Measurements from ENCODE around the gene PHRF1.

The PHRF1 gene

GRCh38 chr11:533586-534395, 42.5 kb upstream of the PHRF1 start:
- no peak overlapping the region for H3K9ac ChIP-seq (ENCODE audit: low read length)
- H3K4me3 ChIP-seq (ENCODE audit: low read length) = peak overlapping the region; percentile 58
- H3K36me3 ChIP-seq (ENCODE audit: control insufficient read depth, low read depth, low read length) = no peaks in the 10 kb centered on the region
- no peak overlapping the region for H3K27ac ChIP-seq (ENCODE audit: low read length)
- no peaks in the 10 kb centered on the region for H3K9me3 ChIP-seq (ENCODE audit: control insufficient read depth, low read depth, low read length)
- no peaks in the 10 kb centered on the region for H3K4me1 ChIP-seq (ENCODE audit: control insufficient read depth, low read depth, low read length)
- H3K27me3 ChIP-seq (ENCODE audit: control insufficient read depth, insufficient read depth, low read length) = peaks cover 28% of the 10 kb centered on the region

DNA sequence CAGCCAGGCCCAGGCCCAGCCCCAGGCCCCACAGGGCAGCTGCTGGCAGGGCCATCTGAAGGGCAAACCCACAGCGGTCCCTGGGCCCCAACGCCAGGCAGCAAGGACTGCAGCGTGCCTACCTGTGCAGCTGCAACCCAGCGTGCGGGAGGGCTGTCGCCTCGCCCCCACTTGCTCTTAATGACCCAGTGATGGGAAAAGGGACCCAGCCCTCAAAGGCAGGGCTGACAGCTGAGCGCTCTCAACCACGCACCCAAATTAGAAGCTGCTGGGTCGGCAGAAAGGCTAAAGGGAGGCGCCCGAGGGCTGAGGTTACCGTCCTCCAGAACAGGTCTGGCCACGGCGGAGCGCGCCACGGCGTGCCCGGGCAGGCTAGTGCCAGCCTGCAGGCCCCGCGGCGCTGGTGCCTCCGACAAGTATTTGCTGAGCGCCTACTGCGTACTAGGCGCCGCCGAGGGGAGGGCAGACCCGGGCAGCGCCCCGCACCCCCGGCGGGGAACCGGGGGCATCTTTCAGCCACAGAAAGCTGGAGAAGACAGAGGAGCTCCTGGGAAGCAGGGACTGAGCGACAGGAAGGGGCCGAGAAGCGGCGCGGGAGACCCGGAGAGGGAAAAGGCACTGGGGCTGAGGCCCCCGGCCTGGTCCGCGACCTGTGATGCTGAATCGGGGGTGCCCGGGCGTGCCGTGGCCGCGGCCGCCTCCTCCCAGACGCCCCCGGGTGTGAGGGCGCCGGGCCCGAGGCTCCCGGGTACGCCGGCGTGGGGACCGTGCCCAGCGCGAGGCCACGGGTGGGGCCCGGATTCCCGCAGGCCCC, 41.7 kb upstream of the PHRF1 start:
- Histone ChIP-seq H3K9ac (ENCODE audit: low read length) (peak overlapping the region; percentile 48), H3K36me3 (ENCODE audit: control insufficient read depth, low read depth, low read length) (no peaks in the 10 kb centered on the region), H3K27ac (ENCODE audit: low read length) (no peak overlapping the region), H3K4me3 (ENCODE audit: low read length) (peak overlapping the region; percentile 58), H3K9me3 (ENCODE audit: control insufficient read depth, low read depth, low read length) (no peaks in the 10 kb centered on the region), H3K4me1 (ENCODE audit: control insufficient read depth, low read depth, low read length) (no peaks in the 10 kb centered on the region), H3K27me3 (ENCODE audit: control insufficient read depth, insufficient read depth, low read length) (peaks cover 28% of the 10 kb centered on the region)

DNA sequence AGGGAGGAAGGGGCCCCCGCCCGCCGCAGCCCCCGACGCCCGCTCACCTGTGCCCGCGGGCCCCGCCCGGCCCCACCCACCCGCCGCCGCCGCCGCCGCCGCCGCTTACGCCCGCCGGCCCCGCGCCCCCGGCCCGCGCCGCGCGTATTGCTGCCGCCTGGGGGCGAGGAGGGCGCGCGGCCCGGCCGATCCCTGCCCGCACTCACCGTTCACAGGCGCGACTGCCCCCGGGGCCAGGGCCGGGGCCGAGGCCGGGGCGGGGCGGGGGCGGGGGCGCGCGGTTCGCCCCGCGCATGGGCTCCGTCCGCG, 41.1 kb upstream of the PHRF1 start:
- H3K4me1 ChIP-seq (ENCODE audit: control insufficient read depth, low read depth, low read length) = no peaks in the 10 kb centered on the region
- no peaks in the 10 kb centered on the region for H3K36me3 ChIP-seq (ENCODE audit: control insufficient read depth, low read depth, low read length)
- peak overlapping the region; percentile 58 for H3K4me3 ChIP-seq (ENCODE audit: low read length)
- H3K27me3 ChIP-seq (ENCODE audit: control insufficient read depth, insufficient read depth, low read length) = peaks cover 28% of the 10 kb centered on the region
- no peak overlapping the region for H3K27ac ChIP-seq (ENCODE audit: low read length)
- H3K9me3 ChIP-seq (ENCODE audit: control insufficient read depth, low read depth, low read length) = no peaks in the 10 kb centered on the region
- H3K9ac ChIP-seq (ENCODE audit: low read length) = no peak overlapping the region

DNA sequence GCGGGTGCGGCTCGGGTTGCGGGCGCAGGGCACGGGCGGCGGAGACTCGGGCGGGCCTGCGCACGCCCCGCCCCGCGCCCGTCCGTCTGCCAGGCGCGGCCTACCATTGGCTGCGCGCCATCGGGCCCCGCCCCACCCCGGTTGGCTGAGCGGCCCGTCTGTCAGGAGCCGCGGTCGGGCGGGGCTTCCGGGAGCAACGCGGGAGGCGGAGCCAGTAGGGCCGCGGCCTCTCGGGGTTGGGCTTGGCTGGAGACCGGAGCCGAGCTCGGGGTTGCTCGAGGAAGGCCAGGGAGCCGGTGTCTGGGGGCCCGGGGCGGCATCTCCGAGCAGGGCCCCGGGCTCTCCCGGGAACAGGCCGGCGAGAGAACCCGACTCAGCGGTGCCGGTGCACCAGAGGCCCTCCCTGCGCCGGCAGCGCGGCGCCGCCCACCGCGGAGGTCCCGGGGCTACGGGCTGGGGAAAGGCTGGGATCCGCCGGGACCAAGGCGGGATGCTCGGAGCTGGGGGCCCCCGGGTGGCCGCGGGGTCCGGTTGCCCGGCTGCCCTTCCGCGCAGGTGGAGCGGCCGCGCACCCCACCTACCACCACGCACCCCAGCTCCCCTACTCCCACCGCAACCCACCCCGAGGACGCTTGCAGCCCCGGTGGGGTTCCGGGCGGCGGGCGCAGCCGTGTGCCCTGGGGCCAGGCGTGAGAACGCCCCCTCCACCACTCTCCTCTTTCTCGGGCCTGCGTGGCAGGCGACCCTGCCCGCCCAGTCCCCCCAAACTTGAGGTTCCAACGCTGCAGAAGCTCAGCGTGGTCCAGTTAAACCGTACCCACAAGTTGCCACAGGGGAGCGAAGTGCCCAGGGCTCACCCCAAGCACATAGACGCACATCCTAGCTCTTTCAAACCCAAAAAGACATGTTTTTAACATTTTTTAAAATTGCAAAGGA, 40.5 kb upstream of the PHRF1 start, which contains the start of gene HRAS:
Gene HRAS, minus strand, starts transcription at position 58 of the 936 bp plus-strand sequence.
- Histone ChIP-seq H3K36me3 (ENCODE audit: control insufficient read depth, low read depth, low read length) (no peaks in the 10 kb centered on the region), H3K4me1 (ENCODE audit: control insufficient read depth, low read depth, low read length) (no peaks in the 10 kb centered on the region), H3K9ac (ENCODE audit: low read length) (peak within 1 kb of the TSS; percentile 48), H3K27ac (ENCODE audit: low read length) (no peak within 1 kb of the TSS), H3K27me3 (ENCODE audit: control insufficient read depth, insufficient read depth, low read length) (peaks cover 28% of the 10 kb centered on the region), H3K4me3 (ENCODE audit: low read length) (peak within 1 kb of the TSS; percentile 62), H3K9me3 (ENCODE audit: control insufficient read depth, low read depth, low read length) (no peaks in the 10 kb centered on the region)

DNA sequence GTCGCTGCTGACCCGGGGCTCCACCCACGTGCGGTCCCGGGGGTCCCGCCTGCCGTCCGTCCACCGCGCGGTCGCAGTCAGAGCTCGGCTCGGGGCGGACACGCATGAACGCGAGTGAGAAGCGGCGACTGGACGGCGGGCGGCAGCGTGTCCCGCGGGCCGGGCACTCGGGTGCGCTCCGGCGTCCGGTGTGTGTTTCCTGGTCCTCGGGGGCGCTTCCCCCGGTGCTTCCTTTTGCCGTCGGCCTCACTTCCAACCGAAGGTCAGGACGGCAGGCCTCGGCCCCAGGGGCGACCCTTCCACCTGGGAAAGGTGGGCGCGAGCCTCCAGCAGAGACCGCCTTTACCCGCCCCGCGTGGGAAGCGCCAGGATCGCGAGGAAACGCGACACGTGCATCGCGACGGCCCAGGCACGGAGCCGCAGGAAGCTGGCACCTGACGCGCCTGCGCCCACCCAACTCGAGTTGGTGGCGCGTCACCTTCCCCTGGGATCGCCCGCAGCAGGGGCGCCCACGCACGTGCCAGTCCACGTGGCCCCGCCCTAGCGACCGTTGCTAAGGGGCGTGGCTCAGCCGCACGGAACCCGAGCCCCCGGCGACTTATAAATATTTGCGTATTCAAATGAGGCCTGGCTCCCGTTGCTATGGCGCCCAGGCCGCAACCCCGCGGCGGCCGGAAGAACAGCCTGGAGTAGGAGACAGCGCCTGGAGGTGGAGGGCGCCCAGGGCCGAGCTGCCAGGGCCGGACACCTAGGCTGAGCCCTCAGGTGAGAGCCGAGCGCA, 39.2 kb upstream of the PHRF1 start, which contains the start of gene LRRC56:
Gene LRRC56, plus strand, starts transcription at position 687 of the 781 bp plus-strand sequence. CDS start 3,158 bp downstream, outside the sequence.
- no peaks in the 10 kb centered on the region for H3K36me3 ChIP-seq (ENCODE audit: control insufficient read depth, low read depth, low read length)
- no peak within 1 kb of the TSS for H3K9ac ChIP-seq (ENCODE audit: low read length)
- H3K4me3 ChIP-seq (ENCODE audit: low read length) = peak within 1 kb of the TSS; percentile 62
- no peaks in the 10 kb centered on the region for H3K4me1 ChIP-seq (ENCODE audit: control insufficient read depth, low read depth, low read length)
- no peaks in the 10 kb centered on the region for H3K9me3 ChIP-seq (ENCODE audit: control insufficient read depth, low read depth, low read length)
- H3K27ac ChIP-seq (ENCODE audit: low read length) = no peak within 1 kb of the TSS
- H3K27me3 ChIP-seq (ENCODE audit: control insufficient read depth, insufficient read depth, low read length) = peaks cover 28% of the 10 kb centered on the region

- Histone ChIP-seq H3K27ac (ENCODE audit: low read length) (no peak overlapping the region), H3K4me3 (ENCODE audit: low read length) (peak overlapping the region; percentile 28), H3K4me1 (ENCODE audit: control insufficient read depth, low read depth, low read length) (no peaks in the 10 kb centered on the region), H3K9me3 (ENCODE audit: control insufficient read depth, low read depth, low read length) (no peaks in the 10 kb centered on the region), H3K27me3 (ENCODE audit: control insufficient read depth, insufficient read depth, low read length) (peaks cover 28% of the 10 kb centered on the region), H3K9ac (ENCODE audit: low read length) (no peak overlapping the region), H3K36me3 (ENCODE audit: control insufficient read depth, low read depth, low read length) (no peaks in the 10 kb centered on the region)
These were observed 38.4 kb upstream of the PHRF1 start for GRCh38 chr11:537622-538430.

DNA sequence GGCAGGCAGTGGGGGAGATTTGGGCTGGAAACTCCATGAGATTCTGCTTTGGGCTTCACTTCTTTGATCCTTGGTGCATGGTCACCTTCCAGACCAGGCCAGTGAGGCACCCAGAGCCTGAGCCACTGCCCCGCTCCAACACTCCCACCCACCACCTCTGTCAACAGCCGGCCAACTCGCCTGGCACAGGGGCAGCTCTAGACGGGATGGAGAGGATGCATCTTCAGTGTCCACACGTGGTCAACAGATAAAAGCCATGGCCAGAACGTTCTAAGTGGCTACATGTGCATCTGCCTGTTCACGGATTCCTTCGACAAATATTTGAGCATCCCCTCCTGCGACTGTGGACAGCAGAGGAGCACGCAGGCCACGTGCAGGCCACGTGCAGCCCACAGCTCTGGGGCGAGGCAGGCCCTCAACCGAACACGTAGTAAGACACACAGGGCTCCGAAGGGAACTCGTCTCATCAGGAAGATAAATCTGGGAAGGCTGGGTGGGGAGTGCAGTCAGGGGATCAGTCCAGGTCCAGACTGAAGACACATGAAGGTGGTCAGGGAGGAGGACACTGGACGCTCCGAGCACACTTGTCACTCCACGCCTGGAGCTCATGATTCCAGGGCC, 37.7 kb upstream of the PHRF1 start:
- H3K9ac ChIP-seq (ENCODE audit: low read length) = no peak overlapping the region
- H3K27me3 ChIP-seq (ENCODE audit: control insufficient read depth, insufficient read depth, low read length) = peaks cover 28% of the 10 kb centered on the region
- H3K27ac ChIP-seq (ENCODE audit: low read length) = no peak overlapping the region
- no peak overlapping the region for H3K4me3 ChIP-seq (ENCODE audit: low read length)
- no peaks in the 10 kb centered on the region for H3K9me3 ChIP-seq (ENCODE audit: control insufficient read depth, low read depth, low read length)
- no peaks in the 10 kb centered on the region for H3K36me3 ChIP-seq (ENCODE audit: control insufficient read depth, low read depth, low read length)
- no peaks in the 10 kb centered on the region for H3K4me1 ChIP-seq (ENCODE audit: control insufficient read depth, low read depth, low read length)

DNA sequence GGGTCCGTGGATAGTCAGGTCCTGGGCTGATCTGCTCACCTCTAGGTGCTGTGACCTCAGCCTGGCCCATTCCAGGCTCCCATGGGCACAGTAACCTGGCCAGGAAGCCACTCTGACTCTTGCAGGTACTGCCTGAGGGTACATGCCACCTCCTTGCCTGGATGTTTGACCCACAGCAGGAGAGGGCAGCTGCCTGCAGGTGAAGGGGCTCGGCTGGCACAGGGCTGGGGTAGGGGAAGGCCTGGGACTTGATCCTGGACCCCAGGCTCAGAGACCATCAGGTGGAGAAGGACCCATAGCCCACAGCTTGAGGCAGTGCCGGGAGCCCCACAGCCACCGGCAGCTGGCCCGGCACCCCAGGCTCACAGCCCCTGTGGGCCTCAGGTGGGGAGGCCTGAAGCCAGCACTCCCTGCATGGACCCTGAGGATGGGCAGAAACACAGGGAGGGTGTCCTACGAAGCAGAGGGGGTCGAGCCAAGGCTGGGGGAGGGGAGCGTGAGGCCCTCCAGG, 36.2 kb upstream of the PHRF1 start:
- no peak overlapping the region for H3K9ac ChIP-seq (ENCODE audit: low read length)
- no peaks in the 10 kb centered on the region for H3K36me3 ChIP-seq (ENCODE audit: control insufficient read depth, low read depth, low read length)
- H3K4me3 ChIP-seq (ENCODE audit: low read length) = no peak overlapping the region
- H3K27me3 ChIP-seq (ENCODE audit: control insufficient read depth, insufficient read depth, low read length) = peaks cover 28% of the 10 kb centered on the region
- H3K4me1 ChIP-seq (ENCODE audit: control insufficient read depth, low read depth, low read length) = no peaks in the 10 kb centered on the region
- H3K9me3 ChIP-seq (ENCODE audit: control insufficient read depth, low read depth, low read length) = no peaks in the 10 kb centered on the region
- no peak overlapping the region for H3K27ac ChIP-seq (ENCODE audit: low read length)

DNA sequence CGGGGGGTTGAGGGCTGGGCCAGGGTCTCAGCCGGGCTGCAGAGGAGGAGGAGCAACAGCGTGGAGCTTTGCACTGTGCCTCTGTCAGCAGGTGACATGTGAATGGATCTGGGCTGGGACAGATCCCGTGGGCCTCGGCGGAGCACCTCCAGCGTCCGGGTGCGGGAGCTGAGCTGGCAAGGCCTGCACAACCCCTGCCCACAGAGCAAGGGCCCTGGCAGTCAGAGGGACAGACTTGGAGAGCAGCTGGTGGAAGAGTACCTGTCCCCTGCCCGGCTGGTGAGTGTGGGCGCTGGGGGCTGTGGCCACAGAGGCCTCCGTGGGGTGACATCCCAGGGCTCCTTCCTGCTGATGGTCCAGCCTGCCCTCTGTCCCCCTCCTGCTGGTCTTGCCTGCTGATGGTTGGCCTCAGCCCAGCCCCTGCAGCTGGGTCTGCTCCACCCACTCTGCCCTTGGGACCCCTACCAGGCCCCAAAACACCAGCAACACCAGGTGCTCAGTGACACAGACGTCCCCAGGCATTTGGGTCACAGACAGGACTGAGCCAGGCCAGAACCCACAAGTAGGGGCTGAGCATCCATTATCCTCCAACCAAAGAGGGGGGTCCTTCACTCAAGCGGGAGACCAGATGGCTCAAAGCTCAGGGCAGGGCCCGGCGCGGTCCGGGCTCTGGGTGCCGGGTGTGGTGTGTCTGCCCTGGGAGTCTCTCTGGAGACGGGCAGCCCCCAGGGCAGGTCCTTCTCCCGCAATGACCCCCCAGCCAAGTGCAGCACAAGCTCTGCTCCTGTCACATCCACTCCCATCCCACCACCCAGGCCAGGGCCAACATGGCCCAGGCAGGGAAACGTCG, 35.5 kb upstream of the PHRF1 start:
- no peak overlapping the region for H3K27ac ChIP-seq (ENCODE audit: low read length)
- no peak overlapping the region for H3K4me3 ChIP-seq (ENCODE audit: low read length)
- H3K9me3 ChIP-seq (ENCODE audit: control insufficient read depth, low read depth, low read length) = no peaks in the 10 kb centered on the region
- no peaks in the 10 kb centered on the region for H3K4me1 ChIP-seq (ENCODE audit: control insufficient read depth, low read depth, low read length)
- no peaks in the 10 kb centered on the region for H3K36me3 ChIP-seq (ENCODE audit: control insufficient read depth, low read depth, low read length)
- H3K9ac ChIP-seq (ENCODE audit: low read length) = no peak overlapping the region
- H3K27me3 ChIP-seq (ENCODE audit: control insufficient read depth, insufficient read depth, low read length) = peaks cover 28% of the 10 kb centered on the region
